ENCODE results near the gene ID3. TPM values are rescaled to one million over a fixed set of nuclear protein-coding genes. Genes with fewer than 3 reads are reported as not detected.

The ID3 gene
- total and polyA plus RNA-seq, 9 of the 15 experiments (the other 6 are each of a cell fraction or from before 2014, with no cell fraction given), result 6.8 to 59.8 (median 23.5) TPM

GRCh38 chr1:23525558-23526250 lies 33.6 kb downstream of the ID3 start (continued):
- TF ChIP-seq SIN3A (IDR thresholded peaks at IDR 0.05; ENCODE audit: borderline replicate concordance in 2 of 2, control insufficient read depth in 1 of 2, low read depth in 2 of 2, low read length in 2 of 2), result peak; percentile 35 to 42; a peak in 1 of 4 replicates
- peak; percentile 96 for TF ChIP-seq ZKSCAN1 (IDR thresholded peaks at IDR 0.05; ENCODE audit: low read depth, low read length)
- no peak for TF ChIP-seq ZNF316 (IDR thresholded peaks at IDR 0.05)
- TF ChIP-seq ARID4B (CRISPR knock-in tag; IDR thresholded peaks at IDR 0.05), result no peak
- no peak for TF ChIP-seq SMARCE1 (IDR thresholded peaks at IDR 0.05)
- TF ChIP-seq BRF1 (IDR thresholded peaks at IDR 0.05; ENCODE audit: borderline replicate concordance, extremely low read depth, insufficient read length), result no peak
- TF ChIP-seq, protein P1, sequence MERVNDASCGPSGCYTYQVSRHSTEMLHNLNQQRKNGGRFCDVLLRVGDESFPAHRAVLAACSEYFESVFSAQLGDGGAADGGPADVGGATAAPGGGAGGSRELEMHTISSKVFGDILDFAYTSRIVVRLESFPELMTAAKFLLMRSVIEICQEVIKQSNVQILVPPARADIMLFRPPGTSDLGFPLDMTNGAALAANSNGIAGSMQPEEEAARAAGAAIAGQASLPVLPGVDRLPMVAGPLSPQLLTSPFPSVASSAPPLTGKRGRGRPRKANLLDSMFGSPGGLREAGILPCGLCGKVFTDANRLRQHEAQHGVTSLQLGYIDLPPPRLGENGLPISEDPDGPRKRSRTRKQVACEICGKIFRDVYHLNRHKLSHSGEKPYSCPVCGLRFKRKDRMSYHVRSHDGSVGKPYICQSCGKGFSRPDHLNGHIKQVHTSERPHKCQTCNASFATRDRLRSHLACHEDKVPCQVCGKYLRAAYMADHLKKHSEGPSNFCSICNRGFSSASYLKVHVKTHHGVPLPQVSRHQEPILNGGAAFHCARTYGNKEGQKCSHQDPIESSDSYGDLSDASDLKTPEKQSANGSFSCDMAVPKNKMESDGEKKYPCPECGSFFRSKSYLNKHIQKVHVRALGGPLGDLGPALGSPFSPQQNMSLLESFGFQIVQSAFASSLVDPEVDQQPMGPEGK (CRISPR knock-in tag; IDR thresholded peaks at IDR 0.05; ENCODE audit: borderline replicate concordance), result no peak
- TF ChIP-seq PML (IDR thresholded peaks at IDR 0.05; ENCODE audit: low read length), result no peak
- TF ChIP-seq PBX2 (CRISPR knock-in tag; IDR thresholded peaks at IDR 0.05; ENCODE audit: low read depth), result no peak
- peak; percentile 60 for TF ChIP-seq PBX2 (tag; conservative IDR thresholded peaks at IDR 0.05; ENCODE audit: low read depth)
- no peak for TF ChIP-seq PCBP1 (IDR thresholded peaks at IDR 0.05; ENCODE audit: low read depth, low read length, poor library complexity, severe bottlenecking)
- TF ChIP-seq MEF2A (IDR thresholded peaks at IDR 0.05; ENCODE audit: control insufficient read depth, low read depth, low read length), result no peak
- TF ChIP-seq NFIC (IDR thresholded peaks at IDR 0.05), result peak; percentile 35
- TF ChIP-seq MEIS2 (IDR thresholded peaks at IDR 0.05; ENCODE audit: partially characterized antibody), result peak; percentile 77
- TF ChIP-seq ZNF146 (CRISPR knock-in tag; IDR thresholded peaks at IDR 0.05; ENCODE audit: unreplicated experiment), result no peak
- TF ChIP-seq, protein P2, sequence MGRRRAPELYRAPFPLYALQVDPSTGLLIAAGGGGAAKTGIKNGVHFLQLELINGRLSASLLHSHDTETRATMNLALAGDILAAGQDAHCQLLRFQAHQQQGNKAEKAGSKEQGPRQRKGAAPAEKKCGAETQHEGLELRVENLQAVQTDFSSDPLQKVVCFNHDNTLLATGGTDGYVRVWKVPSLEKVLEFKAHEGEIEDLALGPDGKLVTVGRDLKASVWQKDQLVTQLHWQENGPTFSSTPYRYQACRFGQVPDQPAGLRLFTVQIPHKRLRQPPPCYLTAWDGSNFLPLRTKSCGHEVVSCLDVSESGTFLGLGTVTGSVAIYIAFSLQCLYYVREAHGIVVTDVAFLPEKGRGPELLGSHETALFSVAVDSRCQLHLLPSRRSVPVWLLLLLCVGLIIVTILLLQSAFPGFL (CRISPR knock-in tag; IDR thresholded peaks at IDR 0.05), result no peak
- no peak for TF ChIP-seq ZNF445 (CRISPR knock-in tag; IDR thresholded peaks at IDR 0.05; ENCODE audit: low read depth)
